Mesothelial cell of epicardium (in vitro differentiated cells): ENCODE data around the gene MRPL40. TPM values are rescaled to one million over a fixed set of nuclear protein-coding genes. Genes with fewer than 3 reads are reported as not detected.
A peak's percentile ranks its signal among the peaks of the same experiment; 100 is the strongest.

Experiments used
- DNase-seq, 2 experiments: peaks; one replicate each; pipeline ENCODE4 v3.0.0; 2021; ENCODE audit warnings: low spot score in 2 of 2; ENCODE audit not compliant: unreplicated experiment in 2 of 2
- H3K27ac Mint-ChIP-seq: 2 replicates; pipeline ENCODE4 v1.8.0; 2021; ENCODE audit warnings: mixed read lengths
- H3K27me3 Mint-ChIP-seq: 2 replicates; pipeline ENCODE4 v1.8.0; 2021; ENCODE audit warnings: low read depth, mixed read lengths
- H3K36me3 Mint-ChIP-seq: 2 replicates; pipeline ENCODE4 v1.8.0; 2021; ENCODE audit warnings: mixed read lengths
- H3K4me1 Mint-ChIP-seq: 2 replicates; pipeline ENCODE4 v1.8.0; 2021; ENCODE audit warnings: mixed read lengths
- H3K4me3 Mint-ChIP-seq: 2 replicates; pipeline ENCODE4 v1.8.0; 2021; ENCODE audit warnings: mild to moderate bottlenecking, moderate library complexity, mixed read lengths
- H3K9me3 Mint-ChIP-seq: 2 replicates; pipeline ENCODE4 v1.8.0; 2021; ENCODE audit warnings: mixed read lengths
- total RNA-seq: library from RNA; stranded (reverse); gene quantifications from 3 replicates; pipeline ENCODE4 v1.2.1, GENCODE V29; 2021
- TF ChIP-seq, protein P1 (sequence below): fragments of 200-600 bp; sonication (generic); IDR thresholded peaks from one replicate; pipeline ENCODE4 v1.5.0; 2021; ENCODE audit warnings: antibody characterized with exemption; ENCODE audit not compliant: unreplicated experiment

MRPL40 gene
- total RNA-seq, 1 donor from 2014 or later: 19.1 TPM

DNA sequence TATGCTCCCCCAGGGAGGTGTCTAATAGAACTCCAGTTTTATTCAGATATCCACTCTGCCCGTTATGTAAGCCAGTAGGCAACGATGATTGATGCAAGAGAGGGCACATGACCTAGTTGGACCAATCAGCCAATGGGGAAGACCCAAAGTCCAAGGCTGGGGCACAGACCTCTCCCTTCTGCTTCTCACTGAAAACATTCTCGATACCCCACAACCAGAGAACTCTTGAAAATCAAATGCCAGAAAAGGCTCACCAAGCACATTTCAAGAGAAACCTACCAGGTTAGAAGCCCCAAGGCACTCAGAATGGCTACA, 8.2 kb upstream of the MRPL40 start:
- Mint-ChIP-seq H3K4me3 (no peak overlapping the region), H3K4me1 (peaks cover 2% of the 10 kb centered on the region), H3K27ac (no peak overlapping the region), H3K27me3 (no peaks in the 10 kb centered on the region), H3K9me3 (no peaks in the 10 kb centered on the region), H3K36me3 (peaks cover 1% of the 10 kb centered on the region)
- TF ChIP-seq, protein P1, sequence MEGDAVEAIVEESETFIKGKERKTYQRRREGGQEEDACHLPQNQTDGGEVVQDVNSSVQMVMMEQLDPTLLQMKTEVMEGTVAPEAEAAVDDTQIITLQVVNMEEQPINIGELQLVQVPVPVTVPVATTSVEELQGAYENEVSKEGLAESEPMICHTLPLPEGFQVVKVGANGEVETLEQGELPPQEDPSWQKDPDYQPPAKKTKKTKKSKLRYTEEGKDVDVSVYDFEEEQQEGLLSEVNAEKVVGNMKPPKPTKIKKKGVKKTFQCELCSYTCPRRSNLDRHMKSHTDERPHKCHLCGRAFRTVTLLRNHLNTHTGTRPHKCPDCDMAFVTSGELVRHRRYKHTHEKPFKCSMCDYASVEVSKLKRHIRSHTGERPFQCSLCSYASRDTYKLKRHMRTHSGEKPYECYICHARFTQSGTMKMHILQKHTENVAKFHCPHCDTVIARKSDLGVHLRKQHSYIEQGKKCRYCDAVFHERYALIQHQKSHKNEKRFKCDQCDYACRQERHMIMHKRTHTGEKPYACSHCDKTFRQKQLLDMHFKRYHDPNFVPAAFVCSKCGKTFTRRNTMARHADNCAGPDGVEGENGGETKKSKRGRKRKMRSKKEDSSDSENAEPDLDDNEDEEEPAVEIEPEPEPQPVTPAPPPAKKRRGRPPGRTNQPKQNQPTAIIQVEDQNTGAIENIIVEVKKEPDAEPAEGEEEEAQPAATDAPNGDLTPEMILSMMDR: no peak
- DNase-seq: no peak

- DNase-seq: no peak
- Mint-ChIP-seq H3K36me3 (peaks cover 6% of the 10 kb centered on the region), H3K4me3 (peak overlapping the region; percentile 83), H3K4me1 (peaks cover 22% of the 10 kb centered on the region), H3K27me3 (no peaks in the 10 kb centered on the region), H3K9me3 (no peaks in the 10 kb centered on the region), H3K27ac (peak overlapping the region; percentile 86)
- TF ChIP-seq, protein P1: no peak
Measured at GRCh38 chr22:19429950-19430889, 2.1 kb upstream of the MRPL40 start.

GRCh38 chr22:19430890-19431541, 1.3 kb upstream of the MRPL40 start:
- Mint-ChIP-seq H3K4me1 (peaks cover 22% of the 10 kb centered on the region), H3K27me3 (no peaks in the 10 kb centered on the region), H3K27ac (peak overlapping the region; percentile 86), H3K9me3 (no peaks in the 10 kb centered on the region), H3K36me3 (peaks cover 12% of the 10 kb centered on the region), H3K4me3 (peak overlapping the region; percentile 83)
- peak in 1 of 2 experiments; percentile 47 for DNase-seq
- TF ChIP-seq, protein P1: no peak

DNA sequence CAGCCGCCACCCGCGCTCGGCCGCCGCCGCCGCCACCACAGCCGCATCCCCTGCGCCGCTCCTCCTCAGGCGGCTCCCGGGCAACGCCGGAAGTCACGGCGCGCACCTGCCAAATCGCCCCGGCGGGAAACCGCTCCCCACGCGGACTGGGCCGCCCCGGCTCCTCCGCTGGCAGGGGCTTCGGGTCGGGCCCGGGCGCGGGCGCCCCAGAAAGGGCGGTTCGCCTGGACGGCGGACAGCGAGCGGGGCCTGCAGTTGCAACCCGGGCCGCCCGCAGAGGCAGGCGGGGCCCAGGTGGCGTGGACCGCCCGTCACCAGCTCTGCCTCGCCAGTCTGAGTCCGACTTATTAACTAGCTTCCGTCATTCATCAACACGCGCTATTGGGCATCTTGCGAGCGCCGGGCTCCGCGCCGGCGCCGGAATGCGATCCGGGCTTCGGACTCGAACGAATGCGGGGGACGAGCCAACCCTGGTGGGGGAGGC, 654 bp upstream of the MRPL40 start, which contains the start of gene HIRA:
Gene HIRA, minus strand, starts transcription at position 85 of the 484 bp plus-strand sequence. CDS start 257 bp downstream, outside the sequence.
- Mint-ChIP-seq H3K4me1 (peaks cover 22% of the 10 kb centered on the region), H3K27ac (peak within 1 kb of the TSS; percentile 96), H3K9me3 (no peaks in the 10 kb centered on the region), H3K4me3 (peak within 1 kb of the TSS; percentile 89), H3K36me3 (peaks cover 12% of the 10 kb centered on the region), H3K27me3 (no peaks in the 10 kb centered on the region)
- TF ChIP-seq, protein P1: no peak
- peak; percentile 76 to 90 for DNase-seq

DNA sequence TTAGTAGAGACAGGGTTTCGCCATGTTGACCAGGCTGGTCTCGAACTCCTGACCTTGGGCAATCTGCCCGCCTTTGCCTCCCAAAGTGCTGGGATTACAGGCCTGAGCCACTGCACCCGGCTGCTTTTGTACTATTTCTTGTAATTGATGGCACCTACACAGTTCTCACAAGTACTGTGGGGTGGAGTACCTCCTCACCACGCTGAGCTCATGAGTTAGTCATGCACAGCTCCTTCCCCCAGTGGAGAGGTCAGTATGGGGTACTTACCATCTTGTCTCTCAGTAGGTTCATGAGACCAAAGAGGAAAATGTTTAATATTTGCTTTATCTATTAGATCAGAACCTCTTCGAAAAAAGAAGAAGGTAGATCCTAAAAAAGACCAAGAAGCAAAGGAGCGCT, 2.1 kb downstream of the MRPL40 start:
- Mint-ChIP-seq H3K27ac (no peak overlapping the region), H3K4me3 (peak overlapping the region; percentile 89), H3K9me3 (no peaks in the 10 kb centered on the region), H3K4me1 (peaks cover 21% of the 10 kb centered on the region), H3K36me3 (peaks cover 10% of the 10 kb centered on the region), H3K27me3 (no peaks in the 10 kb centered on the region)
- TF ChIP-seq, protein P1: no peak
- DNase-seq: no peak
